SK-N-SH (cell line): ENCODE results near the gene ANKUB1. TPM values are rescaled to one million over a fixed set of nuclear protein-coding genes. Genes with fewer than 3 reads are reported as not detected.

Experiments
- CTCF ChIA-PET: fragments of 300-600, 350-600 bp; formaldehyde crosslinking; extraction: SDS; loops from one replicate; lab custom pipeline; 2021; lab: Yijun Ruan, JAX
- POLR2A ChIA-PET: fragments of 350-600 bp; sonication (Branson Sonifier 250); formaldehyde crosslinking; extraction: SDS; loops from one replicate; lab custom pipeline; 2020; ENCODE audit warnings: antibody characterized with exemption, inconsistent platforms; lab: Yijun Ruan, JAX
- DNase-seq: peaks from one replicate; pipeline ENCODE4 v3.0.0; 2012
- H2AFZ ChIP-seq: fragments of 200-600 bp; sonication (generic); 2 replicates; pipeline ENCODE4 v1.8.1; 2016; ENCODE audit warnings: antibody characterized with exemption, mild to moderate bottlenecking, low read depth
- H3F3A ChIP-seq: fragments of 200-600 bp; sonication (generic); replicated peaks from 2 replicates; pipeline ENCODE3; 2016; ENCODE audit warnings: antibody characterized with exemption, mild to moderate bottlenecking; ENCODE audit not compliant: insufficient read depth
- H3K27ac ChIP-seq, 2 experiments: fragments of 200-500 bp in 1 of 2; fragments of 200-600 bp in 1 of 2; sonication (Bioruptor generic) in 1 of 2; sonication (generic), shearing (Covaris generic) in 1 of 2; 2 replicates each; pipeline versions ENCODE4 v1.5.1 to v1.6.1; 2014 to 2016; ENCODE audit warnings: low read depth in 2 of 2, inconsistent platforms in 1 of 2, low read length in 1 of 2, mild to moderate bottlenecking in 1 of 2, mixed read lengths in 1 of 2
- H3K27me3 ChIP-seq: fragments of 200-600 bp; sonication (generic), shearing (Covaris generic); 2 replicates; pipeline ENCODE4 v1.6.1; 2016; ENCODE audit warnings: mixed run types; ENCODE audit not compliant: insufficient read depth
- H3K36me3 ChIP-seq, 2 experiments: fragments of 200-500 bp in 1 of 2; fragments of 200-600 bp in 1 of 2; sonication (Bioruptor generic) in 1 of 2; sonication (generic) in 1 of 2; replicated peaks in 1 of 2; 2 replicates each; pipeline versions ENCODE3 to v1.5.1; 2014 to 2016; ENCODE audit warnings: low read length in 1 of 2, mild to moderate bottlenecking in 1 of 2; ENCODE audit not compliant: insufficient read depth in 2 of 2, control insufficient read depth in 1 of 2
- H3K4me1 ChIP-seq, 2 experiments: fragments of 200-500 bp in 1 of 2; fragments of 200-600 bp in 1 of 2; sonication (Bioruptor generic) in 1 of 2; sonication (generic), shearing (Covaris generic) in 1 of 2; 2 replicates each; pipeline versions ENCODE4 v1.5.1 to v1.6.1; 2014 to 2016; ENCODE audit warnings: low read depth in 1 of 2, low read length in 1 of 2, mixed run types in 1 of 2; ENCODE audit not compliant: insufficient read depth in 2 of 2, control insufficient read depth in 1 of 2
- H3K4me2 ChIP-seq: fragments of 200-600 bp; sonication (generic), shearing (Covaris generic); 2 replicates; pipeline ENCODE4 v1.6.1; 2017; ENCODE audit warnings: mixed run types
- H3K4me3 ChIP-seq, 2 experiments: fragments of 200-500 bp in 1 of 2; fragments of 200-600 bp in 1 of 2; sonication (Bioruptor generic) in 1 of 2; sonication (generic), shearing (Covaris generic) in 1 of 2; 2 replicates each; pipeline versions ENCODE4 v1.5.1 to v1.8.1; 2014 to 2016; ENCODE audit warnings: low read depth in 2 of 2, inconsistent platforms in 1 of 2, low read length in 1 of 2, mild to moderate bottlenecking in 1 of 2, mixed read lengths in 1 of 2, moderate library complexity in 1 of 2
- H3K79me2 ChIP-seq: fragments of 200-600 bp; sonication (generic); 2 replicates; pipeline ENCODE4 v1.8.1; 2017; ENCODE audit warnings: mild to moderate bottlenecking; ENCODE audit not compliant: insufficient read depth
- H3K9ac ChIP-seq: fragments of 200-600 bp; sonication (generic); 2 replicates; pipeline ENCODE4 v1.6.1; 2017; ENCODE audit warnings: mixed run types
- H3K9me2 ChIP-seq: fragments of 200-600 bp; sonication (generic); 2 replicates; pipeline ENCODE4 v1.6.1; 2017; ENCODE audit warnings: mixed run types
- H3K9me3 ChIP-seq: fragments of 200-600 bp; sonication (generic); 2 replicates; pipeline ENCODE4 v1.6.1; 2017; ENCODE audit warnings: mixed run types, mild to moderate bottlenecking, moderate library complexity
- H4K20me1 ChIP-seq: fragments of 200-600 bp; sonication (generic); 2 replicates; pipeline ENCODE4 v1.6.1; 2017; ENCODE audit warnings: mild to moderate bottlenecking, mixed run types; ENCODE audit not compliant: insufficient read depth
- CTCF ChIP-seq: fragments of 200-600 bp; sonication (generic); IDR thresholded peaks from 2 replicates; pipeline ENCODE4 v1.6.1; 2017; ENCODE audit warnings: antibody characterized with exemption, mild to moderate bottlenecking, moderate library complexity
- GABPA ChIP-seq: IDR thresholded peaks from 2 replicates; pipeline ENCODE4 v1.4.0; 2012; ENCODE audit warnings: low read depth, mild to moderate bottlenecking
- REST ChIP-seq: IDR thresholded peaks from 2 replicates; pipeline ENCODE4 v1.6.1; 2012; ENCODE audit warnings: mild to moderate bottlenecking, low read depth, low read length, moderate library complexity
- RXRA ChIP-seq: IDR thresholded peaks from 2 replicates; pipeline ENCODE4 v1.4.0; 2012; ENCODE audit warnings: low read depth, mild to moderate bottlenecking, borderline replicate concordance
- TAF1 ChIP-seq: IDR thresholded peaks from 2 replicates; pipeline ENCODE4 v1.6.1; 2012; ENCODE audit warnings: low read depth, mild to moderate bottlenecking, low read length, moderate library complexity, borderline replicate concordance
- USF1 ChIP-seq: IDR thresholded peaks from 2 replicates; pipeline ENCODE4 v1.4.0; 2012; ENCODE audit warnings: low read depth, borderline replicate concordance
- WGBS: methylation state at CpG from one replicate; pipeline ENCODE4 v1.1.6; 2017; ENCODE audit warnings: low lambda C conversion rate; 5-methylcytosine and 5-hydroxymethylcytosine counted together
- polyA plus RNA-seq, 3 experiments: library from polyadenylated mRNA; depleted of rRNA; stranded (reverse); fragments of >200 nt; gene quantifications; 2 replicates each; pipeline ENCODE4 v1.2.3, GENCODE V29; 2012
- TF ChIP-seq, protein P1 (sequence below): fragments of 150-350 bp; IDR thresholded peaks from 2 replicates; pipeline ENCODE4 v1.6.1; 2017; ENCODE audit warnings: antibody characterized with exemption, low read length, low read depth, borderline replicate concordance

The ANKUB1 gene
- polyA plus RNA-seq, 1 of the 3 experiments (the other 2 are of a cell fraction) = not detected

- TF ChIP-seq USF1 (no peak), REST (peak; percentile 79), TAF1 (peak; percentile 96)
These were observed 40.1 kb downstream of the ANKUB1 start, which contains the start of gene COMMD2 (continued) for GRCh38 chr3:149752051-149752787.

- TF ChIP-seq CTCF (no peak), RXRA (no peak), GABPA (no peak)
- TF ChIP-seq, protein P1, sequence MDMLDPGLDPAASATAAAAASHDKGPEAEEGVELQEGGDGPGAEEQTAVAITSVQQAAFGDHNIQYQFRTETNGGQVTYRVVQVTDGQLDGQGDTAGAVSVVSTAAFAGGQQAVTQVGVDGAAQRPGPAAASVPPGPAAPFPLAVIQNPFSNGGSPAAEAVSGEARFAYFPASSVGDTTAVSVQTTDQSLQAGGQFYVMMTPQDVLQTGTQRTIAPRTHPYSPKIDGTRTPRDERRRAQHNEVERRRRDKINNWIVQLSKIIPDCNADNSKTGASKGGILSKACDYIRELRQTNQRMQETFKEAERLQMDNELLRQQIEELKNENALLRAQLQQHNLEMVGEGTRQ = no peak
- TF ChIP-seq, all 33 proteins: peak for 0
- peak overlapping the region in 1 of 2 experiments; percentile 59; a peak in 1 of 4 replicates for H3K27ac ChIP-seq
- no peaks in the 10 kb centered on the region for H3K27me3 ChIP-seq
- H3K79me2 ChIP-seq = peaks cover 30% of the 10 kb centered on the region
- WGBS = 22% methylated on average over 4 of the region's 4 CpGs
- peaks cover 32 to 37% of the 10 kb centered on the region in 2 experiments for H3K36me3 ChIP-seq
- H3K4me3 ChIP-seq = peak overlapping the region; percentile 96
- H3K9me2 ChIP-seq = no peaks in the 10 kb centered on the region
- H3K4me1 ChIP-seq = peaks cover 0 to 5% of the 10 kb centered on the region in 2 experiments; a peak in 3 of 4 replicates
- ChIA-PET POLR2A (interaction anchor here (1.4 to 2.3 kb wide), 2 partner anchors 62 to 198 kb away, joined by 3 to 6 read pairs; partner anchors contain the start of gene RNF13), CTCF (interaction anchor here (0.6 to 2.8 kb wide), 9 partner anchors 14 to 721 kb away, joined by 3 to 17 read pairs (median 7); no protein-coding TSS in a partner anchor)
- DNase-seq = peak; percentile 7
- no peaks in the 10 kb centered on the region for H3K9me3 ChIP-seq
- peak overlapping the region; percentile 86 for H3K9ac ChIP-seq
- peak overlapping the region; percentile 86 for H3K4me2 ChIP-seq
- H4K20me1 ChIP-seq = no peaks in the 10 kb centered on the region
- peak overlapping the region; percentile 99 for H2AFZ ChIP-seq
- H3F3A ChIP-seq = no peaks in the 10 kb centered on the region
These were observed 40.8 kb downstream of the ANKUB1 start for GRCh38 chr3:149751551-149751950.
